SU-DHL-6 (cell line): ENCODE results near the gene PDZD8.

Source experiments
- H2AFZ ChIP-seq: fragments of 200-600 bp; sonication (generic); 2 replicates; pipeline ENCODE4 v1.6.1; 2014; ENCODE audit warnings: low read depth, mild to moderate bottlenecking, moderate library complexity, mixed read lengths, antibody characterized with exemption, low read length; ENCODE audit not compliant: severe bottlenecking
- H3F3A ChIP-seq: fragments of 200-600 bp; shearing (Covaris generic); 2 replicates; pipeline ENCODE4 v1.6.0; 2016; ENCODE audit warnings: antibody characterized with exemption, mild to moderate bottlenecking; ENCODE audit not compliant: insufficient read depth
- H3K27ac ChIP-seq: fragments of 200-600 bp; sonication (generic); 2 replicates; pipeline ENCODE4 v1.5.1; 2016; ENCODE audit warnings: low read depth, mild to moderate bottlenecking, low read length, moderate library complexity, mixed read lengths
- H3K27me3 ChIP-seq: fragments of 200-600 bp; sonication (generic), shearing (Covaris generic); 2 replicates; pipeline ENCODE4 v1.6.0; 2014; ENCODE audit warnings: mild to moderate bottlenecking, low read length
- H3K36me3 ChIP-seq: fragments of 200-600 bp; sonication (generic); 2 replicates; pipeline ENCODE4 v1.6.1; 2014; ENCODE audit warnings: mild to moderate bottlenecking, low read length, mixed read lengths
- H3K4me2 ChIP-seq: fragments of 300-600, 200-600 bp; shearing (Covaris generic), sonication (generic); 2 replicates; pipeline ENCODE4 v1.6.0; 2014; ENCODE audit warnings: low read length, low read depth, mild to moderate bottlenecking; ENCODE audit not compliant: poor library complexity, severe bottlenecking
- H3K4me3 ChIP-seq: fragments of 200-600 bp; sonication (generic); 2 replicates; pipeline ENCODE4 v1.5.1; 2014; ENCODE audit warnings: antibody characterized with exemption, low read length, mild to moderate bottlenecking, mixed read lengths; ENCODE audit not compliant: insufficient read depth, poor library complexity, severe bottlenecking
- H3K79me2 ChIP-seq: fragments of 200-600 bp; sonication (generic); 2 replicates; pipeline ENCODE4 v1.6.1; 2014; ENCODE audit warnings: mild to moderate bottlenecking, low read length, moderate library complexity; ENCODE audit not compliant: insufficient read depth
- H3K9ac ChIP-seq: fragments of 200-600 bp; sonication (generic); 2 replicates; pipeline ENCODE4 v1.7.0; 2014; ENCODE audit warnings: mild to moderate bottlenecking, low read length
- H3K9me2 ChIP-seq: fragments of 200-600 bp; sonication (generic); replicated peaks from 2 replicates; pipeline ENCODE4 v1.6.1; 2014; ENCODE audit warnings: low read length; ENCODE audit not compliant: insufficient read depth
- H3K9me3 ChIP-seq: fragments of 200-600 bp; sonication (generic); 2 replicates; pipeline ENCODE4 v1.6.1; 2014; ENCODE audit warnings: low read length, mixed read lengths; ENCODE audit not compliant: insufficient read depth
- H4K20me1 ChIP-seq: fragments of 200-600 bp; sonication (generic); 2 replicates; pipeline ENCODE4 v1.6.1; 2014; ENCODE audit warnings: low read depth, mild to moderate bottlenecking, antibody characterized with exemption, low read length, moderate library complexity, mixed read lengths
- CTCF ChIP-seq: fragments of 200-600 bp; sonication (generic); IDR thresholded peaks from one replicate; pipeline ENCODE4 v1.5.1; 2017; ENCODE audit warnings: antibody characterized with exemption, mild to moderate bottlenecking, low read length, moderate library complexity; ENCODE audit not compliant: insufficient read depth, poor library complexity, severe bottlenecking
- EZH2phosphoT487 ChIP-seq: fragments of 200-600 bp; sonication (generic), shearing (Covaris generic); conservative IDR thresholded peaks from 2 replicates; pipeline ENCODE4 v1.6.1; 2018; ENCODE audit warnings: mild to moderate bottlenecking, antibody characterized with exemption, low read length, moderate library complexity, mixed read lengths

The PDZD8 gene

GRCh38 chr10:117228210-117228609, 147.0 kb downstream of the PDZD8 start:
- no peaks in the 10 kb centered on the region for H3F3A ChIP-seq
- H4K20me1 ChIP-seq, result no peaks in the 10 kb centered on the region
- no peak overlapping the region for H3K4me3 ChIP-seq
- H3K27me3 ChIP-seq, result no peaks in the 10 kb centered on the region
- no peak overlapping the region for H3K4me2 ChIP-seq
- H3K9me2 ChIP-seq, result no peaks in the 10 kb centered on the region
- H3K79me2 ChIP-seq, result no peaks in the 10 kb centered on the region
- no peak overlapping the region for H3K27ac ChIP-seq
- H3K9me3 ChIP-seq, result no peaks in the 10 kb centered on the region
- TF ChIP-seq CTCF, result no peak
- no peak for TF ChIP-seq EZH2phosphoT487
- H3K9ac ChIP-seq, result no peak overlapping the region
- H3K36me3 ChIP-seq, result no peaks in the 10 kb centered on the region
- H2AFZ ChIP-seq, result no peak overlapping the region
